Ramos (cell line): ENCODE results near the gene FAM83D.
"Not testable (repeated sequence)": the region's sequence is repeated elsewhere in the genome, so short reads cannot be mapped to it uniquely, and the experiment has no call there.

Source experiments
- in situ Hi-C: fragments of 300-500 bp; cut with MboI; formaldehyde crosslinking; loops from one replicate; pipeline ENCODE4 v1.14.3; 2022; ENCODE audit warnings: low sequenced_read_pairs; ENCODE audit not compliant: unreplicated experiment

Gene FAM83D

DNA sequence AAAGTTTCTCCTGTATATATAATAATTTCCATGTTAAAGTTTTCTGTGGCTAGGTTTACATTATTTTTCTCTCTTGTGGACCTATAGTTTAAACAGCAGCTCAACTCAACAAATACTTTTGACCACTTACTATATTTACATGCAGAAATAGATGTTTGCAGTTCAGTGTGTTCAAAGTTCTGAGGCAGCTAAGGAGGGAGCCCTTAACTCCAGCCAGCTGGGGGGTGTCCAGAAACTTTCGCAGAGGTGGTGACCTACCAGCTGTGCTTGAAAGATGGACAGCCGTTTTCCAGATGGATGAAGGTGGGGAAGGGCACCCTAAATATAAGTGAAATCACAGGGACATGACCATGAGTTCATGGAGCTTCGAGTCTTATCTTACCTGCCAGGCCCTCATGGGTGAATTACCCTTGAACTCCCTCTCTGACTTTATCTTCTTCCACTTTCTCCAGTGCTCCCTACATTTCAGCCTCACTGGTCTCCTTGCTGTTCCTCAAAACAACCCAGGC is 69.4 kb downstream of the FAM83D start:
- in situ Hi-C loops, result no loop called here

DNA sequence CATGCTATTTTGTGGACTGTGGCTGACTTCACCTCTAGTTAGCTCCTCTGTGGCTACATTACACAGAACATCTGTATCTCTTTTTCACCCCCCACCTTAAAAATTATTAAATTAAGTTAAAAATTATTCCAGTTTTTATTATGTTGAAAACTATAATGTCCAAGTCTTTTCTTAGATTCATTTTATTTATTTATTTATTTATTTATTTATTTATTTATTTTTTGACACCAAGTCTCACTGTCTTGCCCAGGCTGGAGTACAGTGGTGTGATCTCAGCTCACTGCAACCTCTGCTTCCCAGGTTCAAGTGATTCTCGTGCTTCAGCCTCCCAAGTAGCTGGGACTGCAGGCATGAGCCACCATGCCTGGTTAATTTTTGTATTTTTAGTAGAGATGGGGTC is 70.6 kb downstream of the FAM83D start:
- in situ Hi-C loops, result not testable (repeated sequence)

DNA sequence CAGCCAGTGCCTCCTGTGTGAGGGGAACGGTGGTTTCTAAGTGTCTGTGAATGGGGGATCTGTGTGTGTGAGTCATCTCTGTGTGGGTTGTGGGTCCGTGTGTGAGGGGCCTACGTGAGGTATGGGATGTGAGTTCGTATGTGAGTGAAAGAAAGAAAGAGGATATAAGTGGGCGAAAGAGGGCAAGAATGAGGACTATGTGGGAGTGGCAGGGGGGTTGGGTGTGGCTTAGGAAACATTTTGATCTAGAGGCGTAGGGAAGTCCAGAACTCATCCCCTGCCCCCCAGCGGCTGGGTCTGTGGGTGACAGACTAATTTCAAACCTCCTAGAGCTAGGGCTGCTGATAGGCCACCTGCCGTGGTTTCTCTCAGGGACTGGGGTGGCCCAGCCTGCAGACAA is 71.4 kb downstream of the FAM83D start:
- in situ Hi-C loops, result no loop called here

DNA sequence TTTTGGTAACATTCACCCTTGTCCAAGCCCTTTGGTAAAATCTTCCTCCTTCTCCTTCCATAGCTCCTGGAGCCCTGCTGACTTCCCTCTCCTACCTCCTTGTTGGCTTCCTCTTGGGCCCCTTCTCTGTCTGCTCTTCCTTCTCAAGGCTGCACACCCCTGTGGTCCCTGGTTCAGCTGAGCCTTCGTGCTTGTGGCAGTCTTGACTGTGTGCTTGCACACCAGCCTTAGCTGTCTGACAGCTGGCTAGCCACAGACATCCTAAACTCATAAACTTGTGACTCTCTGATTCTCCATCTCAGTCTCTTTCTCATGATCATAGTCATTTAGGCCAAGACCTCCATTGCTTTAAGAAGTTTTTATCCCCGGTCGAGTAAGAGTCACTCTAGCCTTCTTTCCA is 73.0 kb downstream of the FAM83D start:
- in situ Hi-C loops, result no loop called here

DNA sequence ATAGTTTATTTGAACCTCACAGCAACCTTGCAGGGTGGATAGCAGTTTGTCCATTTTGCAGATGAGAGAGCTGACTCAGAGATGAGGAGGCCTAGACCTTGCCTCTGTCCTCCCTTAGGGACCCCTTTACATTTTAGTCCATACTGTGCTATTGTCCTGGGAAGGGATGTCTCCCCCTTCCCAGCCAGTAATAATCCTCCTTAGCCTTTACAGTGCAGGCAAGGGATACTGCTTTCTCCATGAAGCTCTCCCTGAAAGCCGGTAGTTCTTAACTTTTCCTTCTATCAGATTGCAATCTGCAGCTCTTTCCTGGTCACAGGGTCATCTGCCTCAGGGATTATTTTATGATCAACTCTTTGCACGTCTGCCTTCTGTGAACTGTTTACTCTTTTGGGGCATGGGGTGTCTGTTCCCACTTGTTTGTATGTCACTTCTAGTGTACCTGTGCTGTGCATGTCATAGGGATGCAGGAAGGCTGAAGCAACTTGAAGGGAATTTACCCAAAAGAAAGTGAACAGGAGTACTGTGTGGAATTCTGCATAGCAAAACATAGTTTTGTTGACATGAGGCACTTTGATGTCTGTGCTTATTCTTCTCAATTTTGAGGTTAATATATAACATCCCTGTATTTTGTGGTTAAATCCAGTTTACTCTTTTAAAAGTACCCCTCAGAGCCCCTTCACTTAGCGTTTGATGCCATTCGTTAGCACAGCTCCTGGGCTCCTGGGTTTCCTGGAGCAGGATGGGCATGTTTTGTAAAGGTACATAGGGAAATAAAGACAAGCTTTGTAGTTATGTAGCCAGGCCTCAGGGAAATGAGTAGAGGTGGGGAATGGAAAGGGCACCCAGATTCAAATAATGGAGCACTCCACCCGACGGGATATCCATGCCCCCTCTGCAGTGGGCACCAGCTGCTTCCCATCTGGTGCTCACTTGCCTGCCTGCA is 74.0 kb downstream of the FAM83D start:
- in situ Hi-C loops, result no loop called here
